ENCODE results near the gene NRG3.

NRG3 gene

DNA sequence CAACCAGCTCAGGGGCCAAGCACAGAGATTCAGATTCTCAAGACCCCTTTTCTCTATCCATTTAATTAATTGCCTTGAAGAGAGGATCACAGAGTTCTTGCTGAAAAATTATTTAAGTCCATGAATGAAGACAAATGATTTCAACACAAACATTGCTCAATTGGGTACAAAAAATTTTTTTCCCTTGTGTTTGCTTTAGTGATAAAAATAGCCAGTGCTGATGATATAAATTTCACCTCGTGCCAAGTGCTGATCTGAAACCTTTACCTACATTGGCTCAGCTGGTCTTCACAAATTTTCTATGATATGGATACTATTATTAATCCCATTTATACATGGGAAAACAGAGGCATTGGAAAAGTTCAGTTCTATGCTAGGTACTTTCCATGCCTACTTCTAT, 377.1 kb downstream of the NRG3 start:
- H3K4me2 ChIP-seq (ENCODE audit: low read length): no peak overlapping the region
- H3K27me3 ChIP-seq (ENCODE audit: control insufficient read depth, insufficient read depth, low read length): no peaks in the 10 kb centered on the region
- H3K9ac ChIP-seq (ENCODE audit: low read depth, low read length): no peak overlapping the region
- H3K4me3 ChIP-seq (ENCODE audit: low read length): no peak overlapping the region
- no peaks in the 10 kb centered on the region for H3K36me3 ChIP-seq (ENCODE audit: insufficient read depth, low read length)
- H3K4me1 ChIP-seq (ENCODE audit: control insufficient read depth, insufficient read depth, low read length): no peaks in the 10 kb centered on the region
- peaks cover 7% of the 10 kb centered on the region for H3K9me3 ChIP-seq (replicated peaks; ENCODE audit: low read length)

GRCh38 chr10:82254237-82254636, 379.2 kb downstream of the NRG3 start:
- Histone ChIP-seq H3K36me3 (ENCODE audit: insufficient read depth, low read length) (no peaks in the 10 kb centered on the region), H3K4me3 (ENCODE audit: low read length) (no peak overlapping the region), H3K9ac (ENCODE audit: low read depth, low read length) (no peak overlapping the region), H3K4me2 (ENCODE audit: low read length) (no peak overlapping the region), H3K27me3 (ENCODE audit: control insufficient read depth, insufficient read depth, low read length) (no peaks in the 10 kb centered on the region), H3K4me1 (ENCODE audit: control insufficient read depth, insufficient read depth, low read length) (no peaks in the 10 kb centered on the region), H3K9me3 (replicated peaks; ENCODE audit: low read length) (peaks cover 10% of the 10 kb centered on the region)

DNA sequence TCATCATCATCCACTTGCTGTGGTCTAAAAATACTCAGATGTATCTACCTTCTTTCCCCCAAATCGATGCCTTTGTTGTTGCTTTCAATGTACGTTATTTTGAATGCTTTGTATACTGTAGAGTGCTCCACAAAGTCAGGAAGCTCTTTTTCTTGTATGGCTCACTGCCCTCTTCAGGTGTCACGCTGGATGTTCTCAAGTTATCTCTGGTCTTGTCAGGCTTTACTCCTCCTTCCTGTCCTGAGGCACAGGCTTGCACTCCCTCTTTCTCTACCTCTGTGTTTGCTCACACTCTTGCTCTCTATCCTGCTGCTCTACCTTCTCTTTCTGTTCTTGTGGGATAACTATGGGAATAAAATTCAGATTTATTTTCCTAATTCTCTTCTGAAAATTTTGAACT, 381.3 kb downstream of the NRG3 start:
- H3K9ac ChIP-seq (ENCODE audit: low read depth, low read length): no peak overlapping the region
- H3K4me1 ChIP-seq (ENCODE audit: control insufficient read depth, insufficient read depth, low read length): no peaks in the 10 kb centered on the region
- no peak overlapping the region for H3K4me3 ChIP-seq (ENCODE audit: low read length)

DNA sequence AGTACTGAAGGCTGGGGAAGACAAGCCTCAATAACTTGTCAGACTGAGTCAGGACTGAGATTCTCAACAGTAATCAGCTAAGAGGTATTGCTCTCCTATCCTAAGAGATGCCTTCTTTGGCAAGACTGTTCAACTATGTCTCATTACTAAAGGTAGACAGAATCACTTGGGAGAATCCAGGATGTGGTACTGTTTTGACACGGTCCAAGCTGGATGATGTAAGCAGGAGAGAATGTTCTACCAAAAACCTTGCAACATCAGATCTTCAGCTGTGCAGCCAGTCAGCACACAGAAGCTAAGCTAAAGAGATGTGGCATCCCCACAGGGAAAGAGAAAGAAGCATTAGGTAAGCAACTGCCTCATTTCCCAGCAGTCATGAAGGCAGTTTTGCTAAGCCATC, 391.4 kb downstream of the NRG3 start:
- peaks cover 10% of the 10 kb centered on the region for H3K9me3 ChIP-seq (replicated peaks; ENCODE audit: low read length)
- H3K36me3 ChIP-seq (ENCODE audit: insufficient read depth, low read length): no peaks in the 10 kb centered on the region
- H3K9ac ChIP-seq (ENCODE audit: low read depth, low read length): no peak overlapping the region
- H3K4me2 ChIP-seq (ENCODE audit: low read length): no peak overlapping the region
- no peaks in the 10 kb centered on the region for H3K4me1 ChIP-seq (ENCODE audit: control insufficient read depth, insufficient read depth, low read length)
- H3K4me3 ChIP-seq (ENCODE audit: low read length): no peak overlapping the region
- no peaks in the 10 kb centered on the region for H3K27me3 ChIP-seq (ENCODE audit: control insufficient read depth, insufficient read depth, low read length)

More for the DNA sequence above, 381.3 kb downstream of the NRG3 start:
- Histone ChIP-seq H3K27me3 (ENCODE audit: control insufficient read depth, insufficient read depth, low read length) (no peaks in the 10 kb centered on the region), H3K4me2 (ENCODE audit: low read length) (no peak overlapping the region), H3K36me3 (ENCODE audit: insufficient read depth, low read length) (no peaks in the 10 kb centered on the region), H3K9me3 (replicated peaks; ENCODE audit: low read length) (peaks cover 8% of the 10 kb centered on the region)

GRCh38 chr10:82267014-82267413, 392.0 kb downstream of the NRG3 start:
- Histone ChIP-seq H3K9ac (ENCODE audit: low read depth, low read length) (no peak overlapping the region), H3K27me3 (ENCODE audit: control insufficient read depth, insufficient read depth, low read length) (no peaks in the 10 kb centered on the region), H3K36me3 (ENCODE audit: insufficient read depth, low read length) (no peaks in the 10 kb centered on the region), H3K4me1 (ENCODE audit: control insufficient read depth, insufficient read depth, low read length) (no peaks in the 10 kb centered on the region), H3K4me3 (ENCODE audit: low read length) (no peak overlapping the region), H3K9me3 (replicated peaks; ENCODE audit: low read length) (peaks cover 10% of the 10 kb centered on the region), H3K4me2 (ENCODE audit: low read length) (no peak overlapping the region)

DNA sequence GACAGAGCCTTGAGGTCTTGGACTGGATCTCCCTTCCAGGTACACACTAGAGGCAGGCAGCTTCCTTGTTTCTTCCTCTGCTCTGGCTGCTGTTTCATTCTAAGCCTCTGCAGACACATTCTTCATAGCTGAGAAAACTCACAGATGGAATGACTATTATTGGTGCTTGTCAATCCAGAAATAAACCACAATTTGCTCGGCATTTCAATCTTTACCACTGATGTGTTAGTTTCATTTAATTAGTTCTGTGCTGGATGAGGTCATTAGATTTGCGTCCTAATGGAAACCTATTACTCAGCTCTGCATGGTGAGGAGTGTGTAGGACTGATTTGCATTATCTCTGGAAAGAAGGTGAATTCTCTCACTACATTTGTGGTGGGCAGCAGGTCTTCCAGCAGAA, 392.5 kb downstream of the NRG3 start:
- H3K9ac ChIP-seq (ENCODE audit: low read depth, low read length): no peak overlapping the region
- H3K4me2 ChIP-seq (ENCODE audit: low read length): no peak overlapping the region
- no peaks in the 10 kb centered on the region for H3K27me3 ChIP-seq (ENCODE audit: control insufficient read depth, insufficient read depth, low read length)
- no peaks in the 10 kb centered on the region for H3K4me1 ChIP-seq (ENCODE audit: control insufficient read depth, insufficient read depth, low read length)
- H3K9me3 ChIP-seq (replicated peaks; ENCODE audit: low read length): peaks cover 10% of the 10 kb centered on the region
- H3K36me3 ChIP-seq (ENCODE audit: insufficient read depth, low read length): no peaks in the 10 kb centered on the region
- no peak overlapping the region for H3K4me3 ChIP-seq (ENCODE audit: low read length)

- H3K9me3 ChIP-seq (replicated peaks; ENCODE audit: low read length): peaks cover 10% of the 10 kb centered on the region
- no peak overlapping the region for H3K4me3 ChIP-seq (ENCODE audit: low read length)
- H3K4me1 ChIP-seq (ENCODE audit: control insufficient read depth, insufficient read depth, low read length): no peaks in the 10 kb centered on the region
- H3K36me3 ChIP-seq (ENCODE audit: insufficient read depth, low read length): no peaks in the 10 kb centered on the region
- H3K4me2 ChIP-seq (ENCODE audit: low read length): no peak overlapping the region
- no peaks in the 10 kb centered on the region for H3K27me3 ChIP-seq (ENCODE audit: control insufficient read depth, insufficient read depth, low read length)
- no peak overlapping the region for H3K9ac ChIP-seq (ENCODE audit: low read depth, low read length)
Measured at GRCh38 chr10:82267960-82268359, 393.0 kb downstream of the NRG3 start.

DNA sequence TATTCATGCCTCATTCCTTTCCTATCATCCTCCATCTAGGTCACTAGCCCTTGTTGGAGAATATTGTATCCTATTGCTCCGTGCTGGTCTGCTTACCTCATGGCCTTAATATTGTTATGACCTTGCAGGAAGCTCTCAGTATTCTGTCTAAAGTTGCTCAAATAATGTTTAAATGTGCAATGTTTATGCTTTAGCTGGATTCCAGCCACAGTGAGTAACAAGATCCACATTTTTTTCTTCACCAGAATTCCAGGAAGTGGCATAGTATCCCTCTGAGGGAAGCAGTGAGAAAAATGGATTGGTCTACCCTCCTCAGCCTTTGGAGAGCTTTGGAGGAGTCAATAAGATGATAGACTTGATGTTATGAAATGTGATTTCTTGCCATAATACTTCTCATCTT, 402.6 kb downstream of the NRG3 start:
- H3K4me3 ChIP-seq (ENCODE audit: low read length): no peak overlapping the region
- H3K4me2 ChIP-seq (ENCODE audit: low read length): no peak overlapping the region
- H3K9ac ChIP-seq (ENCODE audit: low read depth, low read length): no peak overlapping the region
- H3K9me3 ChIP-seq (replicated peaks; ENCODE audit: low read length): peaks cover 2% of the 10 kb centered on the region
- H3K36me3 ChIP-seq (ENCODE audit: insufficient read depth, low read length): no peaks in the 10 kb centered on the region
- no peaks in the 10 kb centered on the region for H3K27me3 ChIP-seq (ENCODE audit: control insufficient read depth, insufficient read depth, low read length)
- no peaks in the 10 kb centered on the region for H3K4me1 ChIP-seq (ENCODE audit: control insufficient read depth, insufficient read depth, low read length)

- Histone ChIP-seq H3K4me1 (ENCODE audit: control insufficient read depth, insufficient read depth, low read length) (no peaks in the 10 kb centered on the region), H3K4me3 (ENCODE audit: low read length) (no peak overlapping the region), H3K4me2 (ENCODE audit: low read length) (no peak overlapping the region), H3K36me3 (ENCODE audit: insufficient read depth, low read length) (no peaks in the 10 kb centered on the region), H3K9me3 (replicated peaks; ENCODE audit: low read length) (peaks cover 2% of the 10 kb centered on the region), H3K27me3 (ENCODE audit: control insufficient read depth, insufficient read depth, low read length) (no peaks in the 10 kb centered on the region), H3K9ac (ENCODE audit: low read depth, low read length) (no peak overlapping the region)
Measured at GRCh38 chr10:82278401-82279182, 403.6 kb downstream of the NRG3 start.

- peaks cover 6% of the 10 kb centered on the region for H3K9me3 ChIP-seq (replicated peaks; ENCODE audit: low read length)
- H3K4me1 ChIP-seq (ENCODE audit: control insufficient read depth, insufficient read depth, low read length): no peaks in the 10 kb centered on the region
- no peak overlapping the region for H3K4me2 ChIP-seq (ENCODE audit: low read length)
- no peak overlapping the region for H3K4me3 ChIP-seq (ENCODE audit: low read length)
- H3K9ac ChIP-seq (ENCODE audit: low read depth, low read length): no peak overlapping the region
- no peaks in the 10 kb centered on the region for H3K27me3 ChIP-seq (ENCODE audit: control insufficient read depth, insufficient read depth, low read length)
- no peaks in the 10 kb centered on the region for H3K36me3 ChIP-seq (ENCODE audit: insufficient read depth, low read length)
Measured at GRCh38 chr10:82282782-82283456, 407.9 kb downstream of the NRG3 start.

DNA sequence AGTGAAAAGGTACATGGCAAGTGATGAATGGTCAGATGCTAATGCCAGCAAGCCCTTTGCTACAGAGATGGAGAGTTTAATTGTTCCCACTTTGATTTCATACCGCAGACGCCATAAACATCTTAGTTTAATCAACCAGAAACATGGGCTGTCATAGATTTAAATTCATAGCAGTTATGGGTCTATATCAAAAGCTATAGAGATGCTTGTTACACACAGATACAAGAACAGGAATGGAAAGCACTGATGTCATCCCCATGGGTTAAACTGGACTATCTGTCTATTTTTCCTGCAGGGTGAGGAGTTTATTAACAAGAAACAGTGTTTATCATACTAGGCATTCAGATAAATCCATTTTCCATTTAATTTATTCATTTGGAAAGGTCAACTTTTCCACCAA, 409.2 kb downstream of the NRG3 start:
- Histone ChIP-seq H3K4me1 (ENCODE audit: control insufficient read depth, insufficient read depth, low read length) (no peaks in the 10 kb centered on the region), H3K4me3 (ENCODE audit: low read length) (no peak overlapping the region), H3K9me3 (replicated peaks; ENCODE audit: low read length) (peaks cover 6% of the 10 kb centered on the region), H3K27me3 (ENCODE audit: control insufficient read depth, insufficient read depth, low read length) (no peaks in the 10 kb centered on the region), H3K36me3 (ENCODE audit: insufficient read depth, low read length) (no peaks in the 10 kb centered on the region), H3K4me2 (ENCODE audit: low read length) (no peak overlapping the region), H3K9ac (ENCODE audit: low read depth, low read length) (no peak overlapping the region)

GRCh38 chr10:82288461-82288881, 413.5 kb downstream of the NRG3 start:
- Histone ChIP-seq H3K36me3 (ENCODE audit: insufficient read depth, low read length) (no peaks in the 10 kb centered on the region), H3K4me1 (ENCODE audit: control insufficient read depth, insufficient read depth, low read length) (no peaks in the 10 kb centered on the region), H3K4me3 (ENCODE audit: low read length) (no peak overlapping the region), H3K9ac (ENCODE audit: low read depth, low read length) (no peak overlapping the region), H3K27me3 (ENCODE audit: control insufficient read depth, insufficient read depth, low read length) (no peaks in the 10 kb centered on the region), H3K4me2 (ENCODE audit: low read length) (no peak overlapping the region), H3K9me3 (replicated peaks; ENCODE audit: low read length) (peaks cover 3% of the 10 kb centered on the region)

Data from skeletal muscle satellite cell (primary cell).